ENCODE data around the gene BOLA3.
"Not testable (repeated sequence)": the region's sequence is repeated elsewhere in the genome, so short reads cannot be mapped to it uniquely, and the experiment has no call there.

BOLA3 gene

DNA sequence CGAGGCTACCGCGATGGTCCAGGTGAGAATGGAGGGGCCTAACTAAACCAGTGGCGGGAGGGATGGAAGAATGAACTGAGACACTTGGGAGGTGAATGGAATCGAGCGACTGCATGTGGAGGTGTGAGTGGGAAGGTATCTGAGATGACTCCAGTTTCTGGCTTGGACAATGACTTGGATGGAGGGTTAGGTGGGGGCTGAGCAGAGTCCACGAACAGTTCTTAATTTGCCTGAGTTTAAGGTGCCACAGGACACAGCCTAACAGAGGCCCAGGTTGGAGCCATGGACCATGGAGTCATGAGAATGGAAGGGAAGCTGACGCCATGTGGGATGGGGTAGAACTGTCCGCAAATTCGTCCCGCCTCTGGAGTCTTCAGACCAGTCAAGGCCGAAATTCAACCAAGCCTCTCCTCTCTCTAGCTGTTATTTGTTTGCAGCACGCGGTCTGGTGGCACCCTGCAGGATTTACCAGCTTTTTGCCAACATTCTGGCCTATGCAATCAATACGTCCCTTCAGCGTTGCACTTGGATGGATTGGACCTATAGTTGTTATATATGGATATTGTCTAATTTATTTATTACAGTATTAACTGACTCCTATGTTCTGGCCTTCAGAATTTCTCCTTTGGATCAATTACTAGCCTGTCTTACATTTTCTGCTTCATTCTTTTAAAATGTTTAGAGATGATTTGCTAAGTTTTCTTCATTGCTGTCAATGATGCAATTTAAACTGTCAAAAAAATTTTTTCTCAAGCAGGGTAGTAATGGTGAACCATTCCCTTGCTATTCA lies 940 bp upstream of the BOLA3 start:
- no peak for DNase-seq (ENCODE audit: low read depth)

- DNase-seq (ENCODE audit: low read depth) = no peak
Measured at GRCh38 chr2:74146929-74147726, 584 bp downstream of the BOLA3 start.

GRCh38 chr2:74142340-74142739 lies 5.4 kb downstream of the BOLA3 start:
- DNase-seq (ENCODE audit: low read depth) = no peak

DNA sequence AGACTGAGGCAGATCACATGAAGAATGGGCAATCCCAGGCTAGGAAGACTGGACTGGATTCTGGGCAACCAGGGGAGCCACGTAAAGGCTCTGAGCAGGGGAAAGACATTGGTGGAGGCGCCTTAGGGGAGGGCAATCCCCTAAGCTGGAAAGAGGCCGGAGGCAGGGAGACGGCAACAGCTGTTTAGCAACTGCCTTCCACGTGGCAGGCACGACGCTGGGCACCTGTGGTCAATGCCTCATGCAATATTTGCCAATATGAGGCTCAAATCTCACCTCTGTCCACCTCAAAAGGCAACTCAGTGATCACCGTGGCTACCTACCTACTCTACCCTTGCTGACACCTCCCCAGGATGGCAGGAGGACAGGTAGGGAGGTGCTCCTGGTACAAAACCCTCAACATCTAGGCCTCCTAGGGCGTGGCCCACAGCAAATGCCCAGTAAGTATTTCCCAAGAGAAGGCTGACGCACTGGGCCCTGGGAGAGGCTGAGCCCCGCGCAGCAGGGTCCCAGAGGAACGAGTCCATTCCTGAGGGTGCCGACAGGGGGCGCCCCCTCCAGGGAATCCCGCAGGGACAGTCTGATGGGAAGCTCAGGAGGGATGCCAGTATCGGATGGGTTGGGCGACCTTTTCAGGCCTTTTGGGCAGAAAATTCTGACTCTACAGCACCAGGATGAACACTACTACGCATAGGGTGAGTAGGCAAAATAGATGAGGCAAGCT lies 8.9 kb downstream of the BOLA3 start:
- no peak for DNase-seq (ENCODE audit: low read depth)

- no peak for DNase-seq (ENCODE audit: low read depth)
Measured at GRCh38 chr2:74137651-74138599, 9.8 kb downstream of the BOLA3 start.

GRCh38 chr2:74131901-74132300 lies 15.8 kb downstream of the BOLA3 start:
- DNase-seq (ENCODE audit: low read depth) = no peak

DNA sequence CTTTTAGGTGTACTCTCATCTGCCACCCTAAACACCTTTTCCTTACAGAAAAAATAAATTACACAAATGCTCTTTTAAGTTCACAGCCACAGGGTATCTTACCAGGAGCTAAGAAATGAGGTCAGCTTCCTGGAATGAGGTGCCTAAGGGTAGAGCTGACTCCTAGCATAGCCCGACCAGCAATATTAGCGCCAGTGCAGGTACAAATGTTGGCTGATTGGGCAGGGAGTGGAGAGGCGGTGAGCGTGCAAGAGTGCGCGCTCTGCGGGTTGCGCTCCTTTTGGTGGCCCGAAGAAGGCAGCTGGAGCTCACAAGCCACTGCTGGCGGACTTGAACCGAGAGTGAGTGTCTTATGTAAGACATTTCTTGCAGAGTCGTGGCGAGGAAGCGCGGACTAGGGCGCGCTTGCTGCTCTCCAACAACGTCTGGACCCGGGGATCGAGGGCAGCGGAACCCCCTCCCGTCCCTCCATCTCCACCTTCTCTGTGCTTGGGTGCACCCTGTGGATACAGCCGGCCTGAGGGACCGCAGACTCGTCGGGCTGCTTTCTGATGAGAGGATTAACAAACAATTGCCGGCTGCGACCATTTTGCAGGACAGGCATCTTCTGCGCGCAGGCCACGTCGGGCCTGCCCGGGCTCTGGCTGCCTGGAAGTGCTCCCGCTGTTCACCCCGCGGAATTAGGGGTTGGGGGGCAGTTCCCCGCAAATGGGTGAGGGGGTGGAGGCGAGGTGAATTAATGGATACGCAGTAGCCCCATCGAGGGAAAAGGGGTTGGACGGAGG lies 17.3 kb downstream of the BOLA3 start:
- DNase-seq (ENCODE audit: low read depth) = no peak

DNA sequence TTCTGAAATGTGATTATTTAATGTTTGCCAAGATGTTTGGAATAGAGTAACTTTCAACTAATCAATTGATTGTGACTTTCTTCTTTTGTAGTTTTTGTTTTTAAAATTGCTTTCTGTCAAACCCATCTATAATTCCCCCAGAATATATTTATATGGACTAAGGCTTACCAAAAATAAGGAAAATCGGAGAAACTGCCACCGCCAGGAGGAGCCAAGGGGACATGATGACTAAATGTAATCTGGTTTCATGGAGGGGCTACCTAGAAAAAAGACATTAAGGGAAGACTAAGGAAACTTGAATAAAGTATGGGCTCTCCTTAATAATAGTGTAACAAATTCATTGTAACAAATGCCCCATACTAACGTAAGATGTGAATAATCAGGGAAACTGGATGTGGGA lies 19.5 kb downstream of the BOLA3 start:
- no peak for DNase-seq (ENCODE audit: low read depth)

GRCh38 chr2:74123955-74124354 lies 23.8 kb downstream of the BOLA3 start:
- DNase-seq (ENCODE audit: low read depth) = not testable (repeated sequence)

- not testable (repeated sequence) for DNase-seq (ENCODE audit: low read depth)
Measured at GRCh38 chr2:74121846-74122245, 25.9 kb downstream of the BOLA3 start.

DNA sequence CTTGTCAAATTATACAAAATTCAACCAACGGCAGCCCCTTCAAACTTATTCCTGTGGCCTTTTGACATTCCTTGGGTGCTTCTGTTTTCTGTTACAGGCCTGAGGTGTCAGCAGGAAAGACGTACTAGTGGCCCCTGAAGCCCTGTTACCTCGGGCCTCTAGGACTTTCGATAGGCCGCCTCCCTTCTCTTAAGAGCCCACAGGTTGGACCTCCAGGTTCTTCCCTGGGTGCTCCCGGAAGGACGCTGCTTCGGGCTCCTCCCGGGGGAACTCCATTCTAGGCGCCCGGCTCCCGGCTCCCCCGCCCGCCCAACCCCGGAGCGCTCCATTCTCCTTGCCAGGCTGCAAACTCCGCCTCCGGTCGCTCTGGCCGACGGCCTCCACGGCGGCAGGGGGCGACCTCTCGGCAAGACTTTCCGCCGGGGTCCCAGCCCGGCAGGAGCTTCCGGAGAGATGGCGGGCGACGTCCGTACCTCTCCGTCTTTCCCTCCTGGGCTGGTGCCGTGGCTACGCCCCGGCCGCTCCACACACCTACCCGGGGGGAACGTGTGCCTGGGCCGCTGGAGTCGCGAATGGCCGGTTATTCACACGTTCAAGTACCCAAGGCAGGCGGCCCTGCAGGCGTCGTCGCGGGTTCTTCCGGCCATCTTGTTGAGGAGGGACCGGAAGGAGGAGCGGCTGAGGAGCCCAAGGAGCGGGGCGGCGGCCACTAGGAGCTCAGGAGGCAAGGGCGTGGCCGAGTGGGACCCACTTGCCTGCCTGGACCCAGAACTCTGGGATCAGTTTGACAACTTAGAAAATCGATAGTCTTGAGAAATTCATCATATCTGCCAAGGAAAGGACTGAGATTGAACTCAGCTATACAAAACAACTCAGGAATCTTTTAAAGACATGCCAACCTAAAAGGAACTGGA lies 27.5 kb downstream of the BOLA3 start:
- DNase-seq (ENCODE audit: low read depth) = peak; percentile 49

DNA sequence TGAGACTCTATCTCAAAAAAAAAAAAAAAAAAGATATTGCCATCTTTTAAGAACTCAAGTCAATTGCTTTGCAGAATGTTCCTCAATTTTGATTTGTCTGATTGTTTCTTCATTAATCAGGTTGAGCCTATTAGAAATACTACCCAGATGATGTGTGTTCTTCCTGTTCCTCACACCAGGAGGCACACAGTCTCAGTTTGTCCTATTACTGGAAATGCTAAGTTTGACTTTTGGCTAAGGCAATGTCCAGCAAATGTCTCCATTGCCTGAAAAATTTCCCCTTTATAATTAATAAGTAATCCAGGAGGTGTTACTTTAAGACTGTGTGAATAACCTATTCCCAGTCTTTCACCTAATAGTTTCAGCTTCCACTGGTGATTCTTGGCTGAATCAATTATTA lies 28.4 kb downstream of the BOLA3 start:
- DNase-seq (ENCODE audit: low read depth) = no peak

DNA sequence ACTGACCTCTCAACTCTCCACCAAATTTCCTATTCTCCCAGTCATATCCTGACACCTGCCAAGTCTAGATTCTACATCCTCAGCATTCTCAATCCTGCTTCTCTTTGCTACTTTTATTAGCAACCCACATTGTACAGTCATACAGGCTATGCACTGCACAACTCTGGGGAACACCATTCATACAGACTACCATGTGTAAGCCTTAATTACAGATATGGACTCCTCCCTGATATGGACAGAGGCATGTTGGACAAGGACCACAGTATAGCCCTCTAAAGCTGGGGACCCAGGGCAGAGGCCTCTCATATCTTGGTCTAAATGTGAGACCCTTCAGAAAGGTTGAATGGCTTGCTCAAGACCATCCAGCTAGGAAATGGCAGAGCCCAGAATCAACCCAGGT lies 36.3 kb downstream of the BOLA3 start:
- DNase-seq (ENCODE audit: low read depth) = no peak

- DNase-seq (ENCODE audit: low read depth) = no peak
Measured at GRCh38 chr2:74110537-74110936, 37.2 kb downstream of the BOLA3 start.

- no peak for DNase-seq (ENCODE audit: low read depth)
Measured at GRCh38 chr2:74109551-74109950, 38.2 kb downstream of the BOLA3 start.

DNA sequence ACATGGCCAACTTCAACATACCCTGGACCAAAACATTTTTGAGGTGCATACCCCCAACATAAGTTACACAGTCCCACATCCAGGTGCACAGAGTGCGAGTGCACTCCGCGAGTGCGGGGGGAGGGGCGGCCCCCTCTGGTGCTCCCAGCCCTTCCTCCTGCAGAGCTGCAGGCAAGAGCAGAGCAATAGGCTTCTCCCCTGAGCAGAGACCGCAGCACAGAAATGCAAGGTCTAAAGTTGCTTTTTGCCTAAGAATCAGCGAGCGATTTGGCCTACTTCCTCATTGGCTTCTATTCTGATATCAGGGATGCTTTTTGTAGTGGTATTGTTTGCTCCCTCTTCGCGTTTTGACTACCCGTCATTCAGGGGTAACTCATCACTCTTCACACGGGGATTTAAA lies 40.6 kb downstream of the BOLA3 start:
- no peak for DNase-seq (ENCODE audit: low read depth)

GRCh38 chr2:74105413-74105812 lies 42.3 kb downstream of the BOLA3 start:
- DNase-seq (ENCODE audit: low read depth) = no peak

- no peak for DNase-seq (ENCODE audit: low read depth)
Measured at GRCh38 chr2:74104839-74105238, 42.9 kb downstream of the BOLA3 start.

DNA sequence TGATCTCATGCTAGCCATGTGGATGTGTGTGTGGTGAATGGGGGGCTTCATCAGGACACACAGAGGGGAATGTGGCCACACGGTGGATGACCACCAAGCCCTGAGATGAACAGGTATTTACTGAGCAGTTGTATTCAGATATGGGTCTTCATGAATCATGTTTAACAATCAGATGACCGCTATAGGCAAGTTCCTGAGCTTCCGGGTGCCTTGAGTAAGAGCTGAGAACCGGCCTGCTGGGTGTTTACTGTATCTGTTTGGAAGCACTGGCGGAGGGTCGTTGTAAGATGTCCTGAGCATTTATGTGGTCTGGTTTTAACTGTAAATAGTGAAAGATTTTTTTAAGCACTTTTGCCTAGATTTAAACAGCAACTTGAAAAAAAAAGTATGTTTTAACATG lies 43.9 kb downstream of the BOLA3 start:
- no peak for DNase-seq (ENCODE audit: low read depth)

DNA sequence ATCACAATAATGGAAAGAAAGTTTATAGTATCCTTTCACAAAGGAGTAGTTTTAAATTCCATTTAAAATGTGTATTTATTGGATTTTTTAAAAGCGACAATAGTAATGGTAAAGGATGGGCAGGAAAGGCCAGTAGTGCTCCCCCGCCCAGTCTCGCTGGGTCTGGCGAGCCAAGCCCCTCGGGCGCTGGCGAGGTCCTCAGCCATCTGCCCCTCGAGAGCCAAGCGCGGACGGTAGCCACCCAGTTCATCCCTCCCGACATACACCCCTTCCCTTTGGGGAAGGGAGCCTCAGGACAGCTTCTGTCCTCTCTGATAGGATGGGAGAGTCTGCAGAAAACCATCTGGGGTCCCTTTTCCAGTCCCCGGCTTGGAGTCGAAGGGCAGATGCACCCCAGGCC lies 45.2 kb downstream of the BOLA3 start:
- DNase-seq (ENCODE audit: low read depth) = no peak

Measured in non-pigmented ciliary epithelial cell (primary cell).